K562 (cell line): ENCODE results near the gene CEMIP2. TPM values are rescaled to one million over a fixed set of nuclear protein-coding genes. Genes with fewer than 3 reads are reported as not detected.

Experiments used
- ATAC-seq: fragments of 200-7000 bp; cut with Tn5 transposase; 3 replicates; pipeline ENCODE4 v1.9.1; 2020; ENCODE audit warnings: moderate library complexity
- BruUV-seq: library from RNA; stranded (reverse); fragments of 400-500 nt; replicated peaks from 2 replicates; lab custom pipeline; 2021; lab: Mats Ljungman, UMichigan
- CTCF ChIA-PET: fragments of 300-600 bp; formaldehyde crosslinking; extraction: SDS; loops from one replicate; lab custom pipeline; 2021; ENCODE audit warnings: low intra/inter-chr PET ratio; lab: Yijun Ruan, JAX
- POLR2A ChIA-PET: fragments of 300-600, 350-650 bp; sonication (Branson Sonifier 250); formaldehyde crosslinking; extraction: SDS; loops from one replicate; lab custom pipeline; 2021; ENCODE audit warnings: antibody characterized with exemption, inconsistent platforms; lab: Yijun Ruan, JAX
- DNase-seq, 4 experiments: peaks; one replicate each; pipeline versions ENCODE4 v3.0.0 to v3.0.0-alpha.2; 2011 to 2018; ENCODE audit warnings: low spot score in 3 of 4, mixed read lengths in 3 of 4; ENCODE audit errors: extremely low read depth in 1 of 4
- FAIRE-seq: peaks from 2 replicates; lab custom pipeline; 2011; peaks lifted over from hg19 to GRCh38; lab: Jason Lieb, UNC
- H2AFZ ChIP-seq: 2 replicates; pipeline ENCODE4 v1.6.0; 2011; ENCODE audit warnings: low read depth, low read length, control low read depth, inconsistent platforms
- H3K27ac ChIP-seq: fragments of 200-600 bp; 3 replicates; pipeline ENCODE4 v1.8.0; 2011; ENCODE audit warnings: low read depth, mild to moderate bottlenecking, control low read depth, inconsistent platforms, low read length, moderate library complexity, mixed read lengths; ENCODE audit errors: extremely low read depth
- H3K27me3 ChIP-seq, 2 experiments: fragments of 300-600 bp in 1 of 2; 2 replicates in 1 of 2; 3 replicates in 1 of 2; pipeline versions ENCODE4 v1.6.0 to v1.8.0; 2011; ENCODE audit warnings: inconsistent platforms in 2 of 2, low read length in 2 of 2, mild to moderate bottlenecking in 1 of 2, mixed read lengths in 1 of 2, moderate library complexity in 1 of 2; ENCODE audit not compliant: control insufficient read depth in 2 of 2, insufficient read depth in 2 of 2
- H3K36me3 ChIP-seq: fragments of 300-600 bp; 3 replicates; pipeline ENCODE4 v1.8.0; 2011; ENCODE audit warnings: mild to moderate bottlenecking, low read length, inconsistent platforms; ENCODE audit not compliant: control insufficient read depth, insufficient read depth
- H3K4me1 ChIP-seq, 2 experiments: fragments of 200-600 bp in 1 of 2; replicated peaks in 1 of 2; 2 replicates in 1 of 2; 3 replicates in 1 of 2; pipeline versions ENCODE4 v1.5.1 to v1.8.0; 2011; ENCODE audit warnings: inconsistent platforms in 2 of 2, low read length in 2 of 2, mild to moderate bottlenecking in 1 of 2, mixed read lengths in 1 of 2, moderate library complexity in 1 of 2; ENCODE audit not compliant: control insufficient read depth in 2 of 2, insufficient read depth in 2 of 2
- H3K4me2 ChIP-seq: 2 replicates; pipeline ENCODE4 v1.6.1; 2011; ENCODE audit warnings: low read length, control low read depth, inconsistent platforms, mixed read lengths; ENCODE audit not compliant: insufficient read depth
- H3K4me3 ChIP-seq: fragments of 200-600 bp; sonication (generic), shearing (Covaris generic); 2 replicates; pipeline ENCODE4 v1.5.1; 2016; ENCODE audit warnings: control low read depth, inconsistent platforms
- H3K79me2 ChIP-seq: fragments of 200-600 bp; 3 replicates; pipeline ENCODE4 v1.8.0; 2011; ENCODE audit warnings: low read length, inconsistent platforms; ENCODE audit not compliant: control insufficient read depth, insufficient read depth
- H3K9ac ChIP-seq, 2 experiments: 2 replicates each; pipeline versions ENCODE4 v1.6.0 to v1.6.1; 2011; ENCODE audit warnings: low read depth in 2 of 2, low read length in 2 of 2, control low read depth in 1 of 2, inconsistent platforms in 1 of 2, mild to moderate bottlenecking in 1 of 2, mixed read lengths in 1 of 2; ENCODE audit not compliant: insufficient read depth in 1 of 2
- H3K9me1 ChIP-seq: one replicate; pipeline ENCODE4 v1.6.0; 2011; ENCODE audit warnings: inconsistent platforms, mild to moderate bottlenecking, low read length, moderate library complexity; ENCODE audit not compliant: control insufficient read depth, insufficient read depth
- H3K9me3 ChIP-seq: replicated peaks from 2 replicates; pipeline ENCODE4 v1.5.1; 2011; ENCODE audit warnings: low read depth, low read length, inconsistent platforms; ENCODE audit not compliant: control insufficient read depth, insufficient read depth
- H4K20me1 ChIP-seq: replicated peaks from 2 replicates; pipeline ENCODE4 v1.6.1; 2011; ENCODE audit warnings: low read length, inconsistent platforms, mixed read lengths; ENCODE audit not compliant: control insufficient read depth, insufficient read depth
- BCOR ChIP-seq: fragments of 450-650 bp; IDR thresholded peaks from 2 replicates; pipeline ENCODE4 v1.6.1; 2016
- CEBPG ChIP-seq, 3 experiments: fragments of 200-800 bp in 1 of 3; sonication (Bioruptor generic) in 1 of 3; sonication (generic) in 1 of 3; formaldehyde crosslinking in 1 of 3; IDR thresholded peaks in 2 of 3; conservative IDR thresholded peaks in 1 of 3; 2 replicates each; pipeline versions ENCODE4 v1.6.1 to v1.8.0; 2016 to 2022; ENCODE audit warnings: missing compliant biosample characterization in 2 of 3, missing genetic modification characterization in 2 of 3, mild to moderate bottlenecking in 1 of 3, missing genetic modification reagents in 1 of 3
- MGA ChIP-seq: fragments of 450-650 bp; IDR thresholded peaks from 2 replicates; pipeline ENCODE4 v1.6.1; 2016; ENCODE audit warnings: mild to moderate bottlenecking, moderate library complexity
- NUFIP1 ChIP-seq: fragments of 450-650 bp; IDR thresholded peaks from 2 replicates; pipeline ENCODE4 v1.6.1; 2018; ENCODE audit not compliant: partially characterized antibody
- PTBP1 ChIP-seq: fragments of 200-400 bp; formaldehyde crosslinking; IDR thresholded peaks from 2 replicates; pipeline ENCODE4 v1.6.1; 2017; ENCODE audit warnings: low read depth, low read length
- SNAPC5 ChIP-seq: fragments of 250-450 bp; sonication (Bioruptor Pico); IDR thresholded peaks from 2 replicates; pipeline ENCODE4 v1.8.0; 2021; ENCODE audit warnings: moderate library complexity, mild to moderate bottlenecking, inconsistent platforms
- VEZF1 ChIP-seq: fragments of 200-800 bp; sonication (Bioruptor generic); IDR thresholded peaks from 2 replicates; pipeline ENCODE4 v1.6.1; 2017; ENCODE audit warnings: missing genetic modification characterization, missing compliant biosample characterization
- ZNF695 ChIP-seq: fragments of 450-650 bp; formaldehyde crosslinking; IDR thresholded peaks from 2 replicates; pipeline ENCODE4 v1.4.0; 2020; ENCODE audit warnings: mild to moderate bottlenecking, moderate library complexity
- WGBS: fragments of 100-300 bp; shearing (Covaris generic); methylation state at CpG from one replicate; pipeline ENCODE4 v1.1.6; 2016; ENCODE audit warnings: low coverage, mixed read lengths; ENCODE audit not compliant: insufficient coverage; ENCODE audit errors: missing lambda C conversion rate; 5-methylcytosine and 5-hydroxymethylcytosine counted together
- in situ Hi-C: fragments of 300-500 bp; cut with MboI; formaldehyde crosslinking; loops from 4 replicates; pipeline ENCODE4 v1.15.0; 2018; ENCODE audit warnings: inconsistent platforms, mixed read lengths
- intact Hi-C: fragments of 100-400 bp; cut with micrococcal nuclease; formaldehyde crosslinking; loops from 2 replicates; pipeline ENCODE4 v1.14.2; 2022
- polyA plus RNA-seq, 8 experiments: library from polyadenylated mRNA; depleted of rRNA in 4 of 8; stranded (reverse) in 5 of 8; unstranded in 3 of 8; fragments of >200 nt; fragmentation: Nextera tagmentation in 2 of 8; fragmentation: Illumina TruSeq in 1 of 8; extraction: Ambion mirVana in 2 of 8; extraction: Trizol in 1 of 8; gene quantifications; 2 replicates each; pipeline versions ENCODE4 v1.2.1 to v1.2.3, GENCODE V29; 2011 to 2014; ENCODE audit warnings: inconsistent platforms in 1 of 8, missing spikeins in 1 of 8
- total RNA-seq, 7 experiments: library from RNA; depleted of rRNA in 6 of 7; stranded (reverse); fragments of >200 nt in 6 of 7; fragmentation: Illumina TruSeq in 2 of 7; extraction: Trizol in 2 of 7; gene quantifications; 2 replicates each; pipeline versions ENCODE4 v1.2.1 to v1.2.3, GENCODE V29; 2011 to 2021; ENCODE audit warnings: low replicate concordance in 1 of 7

CEMIP2 gene
- total and polyA plus RNA-seq, 9 of the 15 experiments (the other 6 are each of a cell fraction or from before 2014, with no cell fraction given): 5.4 to 29.9 (median 14.2) TPM

- intact Hi-C loops: no loop called here
- H3K9ac ChIP-seq: no peak overlapping the region
- H3K79me2 ChIP-seq: no peaks in the 10 kb centered on the region
- no TSS peak for BruUV-seq
- H3K9me1 ChIP-seq: no peaks in the 10 kb centered on the region
- peaks cover 3% of the 10 kb centered on the region; the same call in 2 of the 3 replicates for H3K36me3 ChIP-seq
- peak overlapping the region; percentile 66 for H2AFZ ChIP-seq
- no peak overlapping the region for H3K4me3 ChIP-seq
- peaks cover 7 to 19% of the 10 kb centered on the region in 2 experiments; a peak in 4 of 5 replicates for H3K4me1 ChIP-seq
- no peaks in the 10 kb centered on the region for H3K27me3 ChIP-seq
- CTCF ChIA-PET: no interaction called here
- FAIRE-seq: peak; percentile 82
- 44% methylated on average over 3 of the region's 3 CpGs for WGBS
- ATAC-seq: no peak
- H3K4me2 ChIP-seq: no peak overlapping the region
- H4K20me1 ChIP-seq: no peaks in the 10 kb centered on the region
- H3K27ac ChIP-seq: peak overlapping the region; percentile 27; the same call in 1 of the 3 replicates
- DNase-seq: no peak
- in situ Hi-C loops: no loop called here
- POLR2A ChIA-PET: interaction anchor here (1.0 kb wide), 1 partner anchor 48 kb away, joined by 3 read pairs; no protein-coding TSS in a partner anchor
- H3K9me3 ChIP-seq: peaks cover 2% of the 10 kb centered on the region
- peak; percentile 11; the same call in 1 of the 2 replicates for TF ChIP-seq MGA
- no peak for TF ChIP-seq CEBPG (CRISPR knock-in tag; IDR thresholded peaks at IDR 0.05)
- TF ChIP-seq CEBPG (tag; conservative IDR thresholded peaks at IDR 0.05 in 1 of 2, IDR thresholded peaks at IDR 0.05 in 1 of 2): 0 out of 4 replicates have a peak, but pooled peaks of 1 of the 2 experiments have one; percentile 8
- no peak for TF ChIP-seq ZNF695 (CRISPR knock-in tag)
- TF ChIP-seq NUFIP1: no peak
- TF ChIP-seq PTBP1: no peak
- TF ChIP-seq VEZF1 (CRISPR knock-in tag): no peak
- no peak for TF ChIP-seq SNAPC5
- no peak for TF ChIP-seq BCOR
Observed at GRCh38 chr9:71678999-71679398, 89.3 kb downstream of the CEMIP2 start.
